ENCODE measurements around the gene GTPBP4. TPM values are rescaled to one million over a fixed set of nuclear protein-coding genes. Genes with fewer than 3 reads are reported as not detected.
A peak's percentile ranks its signal among the peaks of the same experiment; 100 is the strongest.

GTPBP4 gene
- total RNA-seq, 1 donor from 2014 or later: 9.0 TPM

DNA sequence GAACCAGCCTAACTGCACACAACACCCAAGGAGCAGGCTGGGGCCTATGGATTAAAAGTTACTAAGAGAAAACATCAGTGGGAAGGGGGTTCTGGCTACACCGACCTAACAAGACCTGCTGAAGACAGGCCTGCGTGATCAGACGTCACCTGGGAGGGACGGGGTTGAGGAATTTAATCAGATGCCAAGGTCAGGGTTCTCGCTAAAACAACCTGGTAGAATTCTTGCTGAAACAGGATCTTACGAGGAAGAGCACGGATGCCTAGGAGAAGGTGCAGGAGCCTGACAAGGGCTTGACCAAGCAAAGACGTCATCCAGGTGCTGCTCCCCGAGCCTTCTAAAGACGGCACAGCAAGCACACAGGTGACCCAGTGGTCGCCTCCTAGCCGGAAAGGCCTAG is 35.9 kb downstream of the GTPBP4 start:
- H3K9me3 ChIP-seq: no peaks in the 10 kb centered on the region
- TF ChIP-seq CTCF (IDR thresholded peaks at IDR 0.05): no peak
- no peak overlapping the region for H3K4me3 ChIP-seq
- no peaks in the 10 kb centered on the region for H3K27me3 ChIP-seq
- no peak overlapping the region for H3K27ac ChIP-seq
- no peak for DNase-seq (ENCODE audit: low spot score in 2 of 2)
- intact Hi-C loops (cut with DNase I): no loop called here
- peaks cover 6% of the 10 kb centered on the region in 2 donors for H3K36me3 ChIP-seq
- no peaks in the 10 kb centered on the region for H3K4me1 ChIP-seq

DNA sequence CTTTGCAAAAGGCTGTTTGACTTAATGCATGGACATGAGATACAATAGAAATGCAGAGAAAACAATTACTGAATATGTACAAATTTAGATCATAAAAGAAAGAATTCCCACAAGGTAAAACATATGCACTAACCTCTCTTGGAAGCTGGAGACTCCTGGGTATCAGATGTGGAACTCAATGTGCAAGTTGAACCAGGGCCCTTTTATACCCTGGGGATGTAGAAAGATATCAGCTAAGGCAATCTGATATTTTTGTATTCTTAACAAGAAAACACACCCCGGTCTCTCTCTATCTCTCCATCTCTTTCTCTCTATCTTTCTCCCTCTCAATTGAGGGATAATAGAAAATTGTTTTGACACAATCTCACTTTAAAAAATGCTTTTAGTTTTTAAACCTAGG is 37.4 kb downstream of the GTPBP4 start, which contains the start of gene IDI2:
IDI2 (minus strand) TSS at position 177 of the 400 bp plus-strand sequence. CDS start 1,136 bp downstream, outside the sequence.
- TF ChIP-seq CTCF (IDR thresholded peaks at IDR 0.05): no peak
- no peak within 1 kb of the TSS for H3K27ac ChIP-seq
- H3K4me3 ChIP-seq: no peak within 1 kb of the TSS
- no peaks in the 10 kb centered on the region for H3K36me3 ChIP-seq
- H3K9me3 ChIP-seq: no peaks in the 10 kb centered on the region
- no peaks in the 10 kb centered on the region for H3K4me1 ChIP-seq
- intact Hi-C loops (cut with DNase I): no loop called here
- no peak for DNase-seq (ENCODE audit: low spot score in 2 of 2)
- H3K27me3 ChIP-seq: no peaks in the 10 kb centered on the region

- no peak overlapping the region for H3K27ac ChIP-seq
These were observed 38.3 kb downstream of the GTPBP4 start for GRCh38 chr10:1026578-1026977.

GRCh38 chr10:1029838-1030237 is 41.6 kb downstream of the GTPBP4 start:
- intact Hi-C loops (cut with DNase I): no loop called here
- peak in 1 of 2 donors; percentile 18 for DNase-seq (ENCODE audit: low spot score in 2 of 2)
- no peaks in the 10 kb centered on the region for H3K9me3 ChIP-seq
- H3K36me3 ChIP-seq: no peaks in the 10 kb centered on the region
- no peaks in the 10 kb centered on the region for H3K27me3 ChIP-seq
- H3K4me1 ChIP-seq: no peaks in the 10 kb centered on the region
- TF ChIP-seq CTCF (IDR thresholded peaks at IDR 0.05): no peak
- no peak overlapping the region for H3K27ac ChIP-seq
- no peak overlapping the region for H3K4me3 ChIP-seq

More at GRCh38 chr10:1026578-1026977, 38.3 kb downstream of the GTPBP4 start:
- intact Hi-C loops (cut with DNase I): no loop called here
- Histone ChIP-seq H3K4me1 (no peaks in the 10 kb centered on the region), H3K4me3 (no peak overlapping the region), H3K27me3 (no peaks in the 10 kb centered on the region), H3K9me3 (no peaks in the 10 kb centered on the region), H3K36me3 (no peaks in the 10 kb centered on the region)
- DNase-seq (ENCODE audit: low spot score in 2 of 2): no peak
- no peak for TF ChIP-seq CTCF (IDR thresholded peaks at IDR 0.05)

- no peak overlapping the region for H3K4me3 ChIP-seq
- H3K27ac ChIP-seq: no peak overlapping the region
- no peaks in the 10 kb centered on the region for H3K4me1 ChIP-seq
- no peaks in the 10 kb centered on the region for H3K9me3 ChIP-seq
- H3K36me3 ChIP-seq: peaks cover 0 to 17% of the 10 kb centered on the region in 2 donors
- no peaks in the 10 kb centered on the region for H3K27me3 ChIP-seq
- intact Hi-C loops (cut with DNase I): no loop called here
- no peak for TF ChIP-seq CTCF (IDR thresholded peaks at IDR 0.05)
- DNase-seq (ENCODE audit: low spot score in 2 of 2): no peak
These were observed 45.4 kb downstream of the GTPBP4 start for GRCh38 chr10:1033601-1034000.

DNA sequence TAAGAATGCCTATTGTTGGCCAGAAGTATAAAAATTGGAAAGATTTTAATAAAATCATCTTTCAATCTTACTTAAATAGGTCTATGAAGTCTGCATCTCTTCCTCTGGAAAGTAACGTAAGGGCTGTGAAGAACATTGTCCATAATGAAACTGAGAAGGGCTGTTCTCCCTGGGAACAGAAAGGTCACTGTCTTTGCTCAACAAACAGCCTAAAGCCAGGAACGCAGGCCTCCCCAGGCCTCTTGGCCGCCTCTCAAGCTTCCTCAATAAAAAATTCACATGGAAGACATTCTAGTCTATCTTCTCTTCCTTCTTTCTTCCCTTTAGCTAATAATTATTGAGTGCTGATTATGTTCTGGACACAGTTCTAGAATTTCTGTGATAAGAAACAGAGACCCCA is 46.5 kb downstream of the GTPBP4 start:
- no peak for DNase-seq (ENCODE audit: low spot score in 2 of 2)
- peaks cover 0 to 25% of the 10 kb centered on the region in 2 donors for H3K36me3 ChIP-seq
- H3K27ac ChIP-seq: no peak overlapping the region
- intact Hi-C loops (cut with DNase I): no loop called here
- no peaks in the 10 kb centered on the region for H3K4me1 ChIP-seq
- no peaks in the 10 kb centered on the region for H3K9me3 ChIP-seq
- no peaks in the 10 kb centered on the region for H3K27me3 ChIP-seq
- TF ChIP-seq CTCF (IDR thresholded peaks at IDR 0.05): no peak
- no peak overlapping the region for H3K4me3 ChIP-seq

Measured in ascending aorta (tissue), 2 donors.